GM12874 (cell line): ENCODE measurements around the gene PIEZO1.
A peak's percentile ranks its signal among the peaks of the same experiment; 100 is the strongest.

Experiments
- TF ChIP-seq, protein P1 (sequence below): IDR thresholded peaks from 2 replicates; pipeline ENCODE4 v1.5.1; 2011; ENCODE audit warnings: low read depth, mild to moderate bottlenecking, control low read depth, low read length, moderate library complexity; ENCODE audit not compliant: insufficient read depth

PIEZO1 gene

DNA sequence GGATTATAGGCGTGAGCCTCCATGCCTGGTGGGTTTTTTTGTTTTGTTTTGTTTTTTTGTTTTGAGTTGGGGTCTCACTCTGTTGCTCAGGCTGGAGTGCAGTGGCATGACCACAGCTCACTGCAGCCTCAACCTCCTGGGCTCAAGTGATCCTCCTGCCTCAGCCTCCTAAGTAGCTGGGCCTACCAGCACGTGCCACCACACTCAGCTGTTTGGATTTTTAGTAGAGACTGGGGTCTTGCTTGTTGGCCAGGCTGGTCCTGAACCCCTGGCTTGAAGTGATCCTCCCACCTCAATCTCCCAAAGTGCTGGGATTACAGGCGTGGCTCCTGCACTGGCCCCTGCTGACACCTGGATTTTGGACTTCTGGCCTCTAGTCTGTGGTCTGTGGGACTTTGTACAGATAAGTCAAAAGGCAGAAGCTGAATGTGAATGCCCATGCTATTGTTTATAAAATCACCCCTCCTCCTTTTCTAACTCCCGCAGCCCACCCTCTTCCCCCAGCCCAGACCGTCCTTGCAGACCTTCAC lies 104.4 kb downstream of the PIEZO1 start:
- TF ChIP-seq, protein P1, sequence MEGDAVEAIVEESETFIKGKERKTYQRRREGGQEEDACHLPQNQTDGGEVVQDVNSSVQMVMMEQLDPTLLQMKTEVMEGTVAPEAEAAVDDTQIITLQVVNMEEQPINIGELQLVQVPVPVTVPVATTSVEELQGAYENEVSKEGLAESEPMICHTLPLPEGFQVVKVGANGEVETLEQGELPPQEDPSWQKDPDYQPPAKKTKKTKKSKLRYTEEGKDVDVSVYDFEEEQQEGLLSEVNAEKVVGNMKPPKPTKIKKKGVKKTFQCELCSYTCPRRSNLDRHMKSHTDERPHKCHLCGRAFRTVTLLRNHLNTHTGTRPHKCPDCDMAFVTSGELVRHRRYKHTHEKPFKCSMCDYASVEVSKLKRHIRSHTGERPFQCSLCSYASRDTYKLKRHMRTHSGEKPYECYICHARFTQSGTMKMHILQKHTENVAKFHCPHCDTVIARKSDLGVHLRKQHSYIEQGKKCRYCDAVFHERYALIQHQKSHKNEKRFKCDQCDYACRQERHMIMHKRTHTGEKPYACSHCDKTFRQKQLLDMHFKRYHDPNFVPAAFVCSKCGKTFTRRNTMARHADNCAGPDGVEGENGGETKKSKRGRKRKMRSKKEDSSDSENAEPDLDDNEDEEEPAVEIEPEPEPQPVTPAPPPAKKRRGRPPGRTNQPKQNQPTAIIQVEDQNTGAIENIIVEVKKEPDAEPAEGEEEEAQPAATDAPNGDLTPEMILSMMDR: no peak

DNA sequence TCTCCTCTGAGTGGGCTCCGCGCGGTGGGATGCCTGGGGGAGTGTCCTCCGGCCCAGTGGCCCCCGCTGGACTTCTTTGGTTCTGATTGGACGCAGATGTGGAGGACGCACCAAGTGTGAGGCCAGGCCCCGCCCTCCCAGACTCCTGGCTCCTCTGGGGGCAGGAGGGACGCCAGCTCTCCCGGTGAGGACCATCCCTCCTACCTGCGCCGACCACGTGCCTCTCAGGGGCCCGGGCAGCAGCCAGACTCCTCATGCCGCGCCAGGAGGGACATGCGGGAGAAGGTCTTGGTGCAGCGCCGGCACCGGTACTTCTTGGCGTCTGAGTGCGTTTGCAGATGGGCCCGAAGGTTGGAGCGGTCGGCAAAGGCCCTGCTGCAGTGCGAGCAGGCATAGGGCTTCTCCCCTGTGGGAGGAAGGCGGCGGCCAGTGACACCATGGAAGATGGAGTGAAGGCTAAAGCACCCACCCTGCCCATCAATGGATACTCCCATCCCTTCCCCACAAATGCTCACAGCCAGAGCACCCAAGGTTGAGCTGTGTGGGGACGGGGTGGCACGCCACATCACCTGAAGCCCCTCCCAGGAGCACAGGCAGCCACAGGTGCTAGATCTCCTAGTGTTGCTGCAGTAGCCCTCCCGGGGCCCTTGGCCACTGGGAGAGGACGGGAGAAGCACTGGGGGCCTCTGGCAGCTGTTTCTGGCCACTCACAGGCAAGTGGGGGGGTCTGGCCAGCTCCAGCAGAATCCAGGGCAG lies 106.6 kb downstream of the PIEZO1 start:
- TF ChIP-seq, protein P1: no peak

DNA sequence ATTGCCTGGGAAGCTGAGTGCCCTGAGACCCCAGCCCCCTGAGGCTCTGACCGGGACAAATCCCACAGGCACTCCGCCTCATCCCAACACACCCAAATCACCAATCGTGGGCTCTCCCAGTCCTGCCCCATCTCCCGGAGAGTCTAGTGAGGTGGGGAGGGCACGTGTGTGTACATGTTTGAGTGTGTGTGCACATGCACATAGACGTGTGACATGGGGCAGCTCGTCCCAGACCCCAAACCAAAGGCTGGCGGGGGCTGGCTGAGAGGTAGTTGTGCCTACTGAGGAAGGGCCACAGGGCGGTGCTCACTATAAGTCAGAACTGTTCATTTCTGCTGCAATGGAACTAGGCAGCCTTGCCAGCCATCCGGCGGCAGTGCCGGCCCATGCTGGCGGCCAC lies 107.3 kb downstream of the PIEZO1 start:
- TF ChIP-seq, protein P1: no peak

DNA sequence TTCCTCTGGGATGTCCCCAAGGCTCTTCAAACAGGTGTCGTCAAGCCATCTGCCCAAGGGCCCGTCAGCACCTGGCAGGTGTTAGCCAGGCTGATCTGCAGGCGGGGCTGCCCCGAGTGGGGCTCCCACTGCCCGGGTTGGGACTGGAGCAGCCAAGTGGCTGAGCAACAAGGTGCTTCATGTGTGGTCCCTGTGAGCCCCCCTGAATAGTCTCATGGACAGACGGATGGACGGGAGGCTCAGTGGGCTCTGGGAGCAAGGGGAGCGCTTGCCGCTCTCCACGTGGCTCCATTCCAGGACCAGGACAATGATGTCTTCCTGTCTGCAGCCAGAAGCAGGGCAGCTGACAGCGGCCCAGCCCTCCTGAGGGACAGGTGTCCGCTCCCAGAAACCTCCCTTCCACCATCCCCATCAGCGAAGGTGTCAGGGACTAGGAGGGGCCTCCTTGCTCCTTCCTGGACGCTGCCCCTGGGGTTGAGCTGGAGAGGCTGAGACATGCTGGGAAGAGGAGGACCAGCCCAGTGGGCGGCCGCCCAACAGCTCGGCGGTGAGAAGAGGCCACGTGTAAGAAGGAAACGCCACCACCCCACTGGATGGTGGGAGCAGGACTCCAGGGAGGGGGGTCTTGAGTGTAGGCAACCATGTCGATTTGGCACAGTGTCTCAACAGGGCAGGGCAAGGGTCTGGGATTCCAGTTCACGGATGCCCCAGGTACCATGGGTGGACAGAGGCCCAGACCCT lies 108.3 kb downstream of the PIEZO1 start:
- TF ChIP-seq, protein P1: no peak

DNA sequence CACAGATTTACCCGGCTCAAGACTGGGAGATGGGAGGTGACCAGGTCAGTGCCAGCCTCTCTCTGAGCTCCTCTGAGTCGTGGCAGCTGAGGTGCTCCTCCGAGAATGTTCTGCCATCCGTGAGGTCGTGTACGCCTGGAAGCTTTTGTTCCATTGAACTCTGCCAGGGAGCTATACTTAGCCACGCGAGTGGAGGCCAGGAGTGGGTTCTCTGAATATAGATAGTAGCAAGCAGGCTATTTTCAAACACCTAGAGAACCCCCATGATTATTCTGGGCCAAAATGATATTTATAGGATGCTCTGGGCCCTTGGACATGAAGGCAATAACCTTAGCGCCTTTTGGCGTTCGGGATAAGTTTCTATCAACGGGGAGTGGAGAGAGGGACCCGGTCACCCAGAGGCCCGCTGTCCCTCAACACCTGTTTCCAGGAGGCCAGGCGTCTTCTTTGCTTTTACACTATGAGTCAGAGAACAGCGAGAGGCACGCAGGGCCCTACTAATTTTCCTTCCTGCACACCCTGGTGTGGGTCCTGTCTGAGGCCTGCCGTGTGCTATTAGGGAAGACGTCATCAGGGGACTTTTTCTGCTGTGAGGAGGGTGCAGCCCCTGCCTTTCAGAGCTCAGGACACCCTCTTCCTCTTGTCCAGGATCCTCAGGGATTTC lies 111.2 kb downstream of the PIEZO1 start:
- TF ChIP-seq, protein P1: no peak

DNA sequence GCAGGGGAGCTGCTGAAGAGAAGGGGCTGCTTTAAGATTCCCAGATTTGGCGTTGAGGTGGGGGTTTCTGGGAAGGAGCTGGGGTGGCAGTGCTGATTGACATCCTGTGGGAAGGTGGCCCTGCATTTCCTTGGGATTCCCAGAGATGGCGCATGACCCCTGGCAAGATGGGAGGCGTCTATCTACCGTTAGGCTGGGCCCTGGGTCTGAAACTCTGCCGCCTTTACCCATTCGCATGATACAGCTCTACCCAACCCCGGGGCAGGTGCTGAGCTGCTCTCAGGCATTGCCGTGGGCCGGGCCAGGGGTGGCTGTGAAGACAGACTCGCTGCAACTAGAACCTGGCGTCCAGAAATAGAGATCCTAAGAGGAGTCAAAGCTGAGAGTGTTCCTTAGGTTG lies 112.2 kb downstream of the PIEZO1 start:
- TF ChIP-seq, protein P1: 0 out of 2 replicates have a peak, but pooled peaks have one; percentile 3

DNA sequence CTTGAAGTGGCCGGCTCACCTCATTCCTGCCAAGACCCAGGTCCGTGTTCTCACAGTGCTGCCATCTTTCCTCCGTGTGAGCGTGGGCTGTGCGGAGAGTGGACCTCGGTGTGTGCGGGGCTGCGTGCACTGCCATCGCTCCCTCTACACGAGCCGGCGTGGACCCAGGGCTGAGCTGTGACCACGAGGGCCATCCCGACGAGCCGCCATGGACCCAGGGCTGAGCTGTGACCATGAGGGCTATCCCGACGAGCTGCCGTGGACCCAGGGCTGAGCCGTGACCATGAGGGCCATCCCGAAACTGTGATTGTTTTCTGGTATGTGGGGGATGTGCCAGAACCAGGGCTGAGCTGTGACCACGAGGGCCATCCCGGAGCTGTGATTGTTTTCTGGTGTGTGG lies 113.2 kb downstream of the PIEZO1 start:
- TF ChIP-seq, protein P1: no peak
